Esophagus squamous epithelium (tissue), 5 donors: ENCODE data around the gene CAMTA1. TPM values are rescaled to one million over a fixed set of nuclear protein-coding genes. Genes with fewer than 3 reads are reported as not detected.

Source experiments
- DNase-seq: peaks from one replicate; lab custom pipeline; 2025; lab: John Stamatoyannopoulos, UW
- H3K27ac ChIP-seq, 4 donors: fragments of 200-600 bp; sonication (generic); one replicate each; pipeline ENCODE4 v1.5.1; 2016 to 2019; ENCODE audit warnings: mild to moderate bottlenecking in 1 of 4
- H3K27me3 ChIP-seq, 4 donors: fragments of 200-600 bp; sonication (generic); 1 replicate in 3 of 4; 2 replicates in 1 of 4; pipeline versions ENCODE4 v1.5.1 to v1.6.0; 2017 to 2021; ENCODE audit warnings: antibody characterized with exemption in 1 of 4
- H3K36me3 ChIP-seq, 3 donors: fragments of 200-600 bp; sonication (generic); one replicate each; pipeline ENCODE4 v1.5.1; 2016 to 2019
- H3K4me1 ChIP-seq, 3 donors: fragments of 200-600 bp; sonication (generic); one replicate each; pipeline ENCODE4 v1.5.1; 2017 to 2019
- H3K4me3 ChIP-seq, 4 donors: fragments of 200-600 bp; sonication (generic); 1 replicate in 3 of 4; 2 replicates in 1 of 4; pipeline ENCODE4 v1.5.1; 2016 to 2019; ENCODE audit warnings: mild to moderate bottlenecking in 2 of 4, moderate library complexity in 1 of 4
- H3K9me3 ChIP-seq, 3 donors: fragments of 200-600 bp; sonication (generic); one replicate each; pipeline ENCODE4 v1.5.1; 2016 to 2019
- CTCF ChIP-seq, 6 experiments: fragments of 450-650 bp in 4 of 6; fragments of 200-600 bp in 2 of 6; sonication (generic) in 2 of 6; IDR thresholded peaks; one replicate each; pipeline ENCODE4 v1.5.1; 2016 to 2019; ENCODE audit warnings: antibody characterized with exemption in 6 of 6, mild to moderate bottlenecking in 4 of 6, moderate library complexity in 4 of 6
- POLR2A ChIP-seq, 4 donors: fragments of 450-650 bp; IDR thresholded peaks; one replicate each; pipeline ENCODE4 v1.6.1; 2017; ENCODE audit warnings: antibody characterized with exemption in 4 of 4, mild to moderate bottlenecking in 4 of 4, moderate library complexity in 3 of 4
- WGBS, 2 donors: methylation state at CpG; one replicate each; pipeline ENCODE4 v1.1.5; 2018; 5-methylcytosine and 5-hydroxymethylcytosine counted together
- intact Hi-C: fragments of 100-400 bp; cut with DNase I; formaldehyde crosslinking; loops from one replicate; pipeline ENCODE4 v1.15.0; 2022
- total RNA-seq, 4 donors: library from RNA; depleted of rRNA; stranded (reverse); fragments of >200 nt; gene quantifications; one replicate each; pipeline ENCODE4 v1.1.0, GENCODE V29; 2016
- donor health status: DM: yes; HTN: yes; CAD: no.

The CAMTA1 gene
- total RNA-seq, 4 donors from 2014 or later: 31.3 to 77.4 (median 45.9) TPM

GRCh38 chr1:7223334-7224080, 438.3 kb downstream of the CAMTA1 start:
- intact Hi-C loops: no loop called here
- H3K27ac ChIP-seq: no peak overlapping the region
- H3K4me3 ChIP-seq: no peak overlapping the region
- DNase-seq: no peak
- H3K27me3 ChIP-seq: peaks cover 0 to 32% (median 0%) of the 10 kb centered on the region in 4 donors
- TF ChIP-seq POLR2A (IDR thresholded peaks at IDR 0.05): no peak
- TF ChIP-seq CTCF (IDR thresholded peaks at IDR 0.05): no peak
- H3K9me3 ChIP-seq: no peaks in the 10 kb centered on the region
- no peaks in the 10 kb centered on the region for H3K36me3 ChIP-seq
- WGBS, 2 donors: 70% methylated on average over 9 of the region's 9 CpGs
- no peaks in the 10 kb centered on the region for H3K4me1 ChIP-seq

- intact Hi-C loops: no loop called here
- WGBS, 2 donors: 61 to 73% methylated on average over 8 to 9 of the region's 10 CpGs
- no peak overlapping the region for H3K27ac ChIP-seq
These were observed 438.9 kb downstream of the CAMTA1 start for GRCh38 chr1:7224081-7224534.

DNA sequence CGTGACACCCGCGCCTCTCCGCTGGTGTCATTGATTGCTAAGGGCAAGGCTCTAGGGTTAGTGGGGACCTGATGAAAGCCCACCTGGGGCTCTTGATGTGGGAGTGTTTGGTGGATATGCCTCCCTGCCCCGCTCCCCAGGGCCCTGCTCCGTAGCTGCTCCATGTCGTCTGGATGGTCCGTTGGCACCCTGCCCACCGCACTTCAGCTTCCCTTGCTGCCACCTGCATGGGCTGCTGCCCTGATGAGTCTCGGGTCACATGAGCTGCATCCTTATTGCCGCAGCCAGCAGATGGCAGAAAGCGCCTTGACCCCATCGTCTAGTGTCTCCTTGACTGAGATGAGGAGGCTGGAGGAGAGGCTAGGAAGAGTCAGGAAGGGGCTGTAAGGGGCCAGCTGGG, 439.4 kb downstream of the CAMTA1 start:
- Histone ChIP-seq H3K27me3 (peaks cover 0 to 36% (median 0%) of the 10 kb centered on the region in 4 donors), H3K27ac (no peak overlapping the region), H3K4me3 (no peak overlapping the region), H3K9me3 (no peaks in the 10 kb centered on the region), H3K36me3 (no peaks in the 10 kb centered on the region), H3K4me1 (no peaks in the 10 kb centered on the region)
- DNase-seq: no peak
- 67 to 84% methylated on average over 6 to 11 of the region's 13 CpGs for WGBS, 2 donors
- intact Hi-C loops: no loop called here
- TF ChIP-seq POLR2A (IDR thresholded peaks at IDR 0.05) (no peak), CTCF (IDR thresholded peaks at IDR 0.05) (no peak)

More at GRCh38 chr1:7224081-7224534, 438.9 kb downstream of the CAMTA1 start:
- Histone ChIP-seq H3K36me3 (no peaks in the 10 kb centered on the region), H3K27me3 (peaks cover 0 to 36% (median 0%) of the 10 kb centered on the region in 4 donors), H3K4me3 (no peak overlapping the region), H3K4me1 (no peaks in the 10 kb centered on the region), H3K9me3 (no peaks in the 10 kb centered on the region)
- DNase-seq: no peak
- TF ChIP-seq CTCF (IDR thresholded peaks at IDR 0.05) (no peak), POLR2A (IDR thresholded peaks at IDR 0.05) (no peak)

DNA sequence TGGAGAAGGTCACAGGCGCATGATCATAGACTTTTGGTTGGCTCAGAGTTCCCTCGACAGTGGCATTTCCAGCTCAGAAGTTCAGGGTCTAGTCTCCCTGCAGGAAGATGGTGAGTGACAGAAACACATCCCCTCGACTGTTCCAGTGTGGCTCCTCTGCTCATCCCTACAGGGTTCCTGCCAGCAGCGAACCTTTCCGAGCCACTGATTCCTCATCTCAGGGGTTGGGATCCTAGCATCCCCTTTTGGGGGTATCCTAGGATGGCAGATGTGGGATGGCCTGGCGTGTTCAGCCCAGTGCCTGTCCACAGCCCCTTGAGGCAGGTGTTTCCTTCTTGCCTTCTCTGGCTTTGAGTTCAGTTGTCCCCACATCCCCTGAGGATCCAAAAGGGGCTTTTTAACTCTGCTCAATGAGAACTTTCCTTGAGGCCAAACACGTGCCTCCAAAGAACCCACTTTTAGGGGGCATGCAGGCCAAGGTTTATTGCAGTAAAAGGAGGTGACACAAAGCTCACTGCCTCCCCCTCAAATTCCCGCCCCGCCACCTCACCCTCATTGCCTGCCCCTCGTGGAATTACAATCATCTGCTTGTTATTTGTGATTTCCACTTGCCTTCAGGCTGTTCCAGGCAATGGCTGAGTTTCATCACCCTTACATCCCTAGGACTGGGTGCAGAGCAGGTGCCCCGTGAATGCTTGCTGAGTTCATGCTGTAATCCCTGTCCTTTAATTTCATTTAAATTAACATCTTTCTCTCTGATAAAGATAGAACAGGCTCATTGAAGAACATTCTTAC, 440.7 kb downstream of the CAMTA1 start:
- H3K4me3 ChIP-seq: no peak overlapping the region
- WGBS, 2 donors: 71 to 76% methylated on average over 11 of the region's 11 CpGs
- no peaks in the 10 kb centered on the region for H3K9me3 ChIP-seq
- DNase-seq: no peak
- no peak overlapping the region for H3K27ac ChIP-seq
- no peaks in the 10 kb centered on the region for H3K36me3 ChIP-seq
- no peaks in the 10 kb centered on the region for H3K4me1 ChIP-seq
- H3K27me3 ChIP-seq: peaks cover 0 to 36% (median 0%) of the 10 kb centered on the region in 4 donors
- intact Hi-C loops: no loop called here
- TF ChIP-seq CTCF (IDR thresholded peaks at IDR 0.05) (no peak), POLR2A (IDR thresholded peaks at IDR 0.05) (no peak)

DNA sequence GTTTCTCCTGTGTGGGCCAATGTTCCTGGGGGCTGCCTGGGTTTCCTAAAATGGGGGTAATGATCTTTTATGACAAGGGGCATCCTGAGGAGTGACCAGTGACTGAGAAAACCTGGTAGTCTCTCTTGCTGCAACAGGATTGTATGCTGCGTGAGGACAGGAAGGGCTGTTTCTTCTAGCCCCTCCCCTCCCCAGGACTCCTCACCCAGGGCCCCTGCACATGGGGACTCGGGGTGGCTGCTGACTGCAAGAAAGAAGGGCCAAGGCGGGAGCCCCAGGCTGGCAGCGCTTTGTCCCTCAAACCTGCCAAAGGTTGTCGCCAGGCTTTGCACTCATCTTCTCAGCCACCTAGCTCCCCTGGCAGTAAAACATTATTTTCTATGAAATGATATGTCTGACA, 442.4 kb downstream of the CAMTA1 start:
- TF ChIP-seq CTCF (IDR thresholded peaks at IDR 0.05) (no peak), POLR2A (IDR thresholded peaks at IDR 0.05) (no peak)
- DNase-seq: no peak
- Histone ChIP-seq H3K4me3 (no peak overlapping the region), H3K27me3 (peaks cover 0 to 36% (median 0%) of the 10 kb centered on the region in 4 donors), H3K27ac (no peak overlapping the region), H3K9me3 (no peaks in the 10 kb centered on the region), H3K4me1 (no peaks in the 10 kb centered on the region), H3K36me3 (no peaks in the 10 kb centered on the region)
- intact Hi-C loops: no loop called here
- WGBS, 2 donors: 88 to 90% methylated on average over 4 to 5 of the region's 5 CpGs
